ENCODE measurements around the gene DACT1. TPM values are rescaled to one million over a fixed set of nuclear protein-coding genes. Genes with fewer than 3 reads are reported as not detected.
A peak's percentile ranks its signal among the peaks of the same experiment; 100 is the strongest.

The DACT1 gene
- total RNA-seq, 1 donor, result 75.6 TPM

DNA sequence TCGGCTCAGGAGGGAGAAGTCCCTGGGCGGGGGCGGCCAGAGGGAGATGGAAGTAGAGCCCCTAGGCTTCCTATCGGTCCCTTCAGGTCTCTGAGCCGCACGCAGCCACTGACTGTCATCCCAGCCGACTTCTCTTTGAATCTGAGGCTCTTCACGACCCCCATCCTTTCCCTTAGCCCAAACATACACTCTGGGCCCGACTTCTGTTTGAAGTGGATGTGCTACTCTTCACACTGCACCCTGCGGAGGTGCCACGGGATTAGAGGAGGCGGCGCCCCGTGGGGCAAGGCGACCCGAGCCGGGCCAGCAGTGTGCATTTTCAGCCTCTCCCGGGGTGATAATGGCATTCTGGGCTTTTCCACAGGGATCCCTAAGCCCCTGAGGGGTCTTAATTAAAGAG, 6.0 kb upstream of the DACT1 start:
- TF ChIP-seq, protein P1, sequence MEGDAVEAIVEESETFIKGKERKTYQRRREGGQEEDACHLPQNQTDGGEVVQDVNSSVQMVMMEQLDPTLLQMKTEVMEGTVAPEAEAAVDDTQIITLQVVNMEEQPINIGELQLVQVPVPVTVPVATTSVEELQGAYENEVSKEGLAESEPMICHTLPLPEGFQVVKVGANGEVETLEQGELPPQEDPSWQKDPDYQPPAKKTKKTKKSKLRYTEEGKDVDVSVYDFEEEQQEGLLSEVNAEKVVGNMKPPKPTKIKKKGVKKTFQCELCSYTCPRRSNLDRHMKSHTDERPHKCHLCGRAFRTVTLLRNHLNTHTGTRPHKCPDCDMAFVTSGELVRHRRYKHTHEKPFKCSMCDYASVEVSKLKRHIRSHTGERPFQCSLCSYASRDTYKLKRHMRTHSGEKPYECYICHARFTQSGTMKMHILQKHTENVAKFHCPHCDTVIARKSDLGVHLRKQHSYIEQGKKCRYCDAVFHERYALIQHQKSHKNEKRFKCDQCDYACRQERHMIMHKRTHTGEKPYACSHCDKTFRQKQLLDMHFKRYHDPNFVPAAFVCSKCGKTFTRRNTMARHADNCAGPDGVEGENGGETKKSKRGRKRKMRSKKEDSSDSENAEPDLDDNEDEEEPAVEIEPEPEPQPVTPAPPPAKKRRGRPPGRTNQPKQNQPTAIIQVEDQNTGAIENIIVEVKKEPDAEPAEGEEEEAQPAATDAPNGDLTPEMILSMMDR (IDR thresholded peaks at IDR 0.05; ENCODE audit: extremely low read depth, low read depth, low read length), result no peak
- Histone ChIP-seq H4K20me1 (ENCODE audit: insufficient read depth, low read length) (no peaks in the 10 kb centered on the region), H3K27me3 (ENCODE audit: insufficient read depth, low read length) (peaks cover 3% of the 10 kb centered on the region), H3K4me3 (ENCODE audit: insufficient read depth, low read length) (no peak overlapping the region), H2AFZ (ENCODE audit: low read length) (no peak overlapping the region), H3K4me2 (ENCODE audit: insufficient read depth, low read length) (no peak overlapping the region), H3K79me2 (ENCODE audit: insufficient read depth, low read length) (no peaks in the 10 kb centered on the region), H3K36me3 (ENCODE audit: insufficient read depth, low read length) (no peaks in the 10 kb centered on the region), H3K4me1 (ENCODE audit: insufficient read depth, low read length) (peaks cover 8% of the 10 kb centered on the region), H3K27ac (ENCODE audit: low read depth, low read length) (no peak overlapping the region), H3K9me3 (ENCODE audit: low read depth, low read length) (no peaks in the 10 kb centered on the region)
- no peak for DNase-seq (ENCODE audit: insufficient read length, low spot score, missing footprints)

DNA sequence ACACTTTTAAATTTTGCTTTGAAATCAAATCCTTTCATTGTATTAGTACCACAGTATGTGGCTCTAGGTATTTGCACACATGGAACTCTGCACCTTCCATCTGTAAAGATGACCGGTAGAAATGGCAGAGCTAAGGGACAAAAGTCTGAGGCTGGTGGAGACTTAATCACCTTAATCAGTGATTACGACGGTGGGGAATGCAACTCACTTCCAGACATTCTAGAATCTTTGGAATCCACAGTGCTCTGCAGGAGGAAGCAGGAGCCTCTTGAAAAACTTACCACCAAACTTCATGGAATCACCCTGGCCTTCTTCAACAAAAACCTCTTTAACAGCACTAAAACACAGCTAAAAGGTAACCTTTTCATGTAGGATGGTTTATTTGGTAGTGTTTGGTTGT, 3.9 kb upstream of the DACT1 start:
- Histone ChIP-seq H3K4me2 (ENCODE audit: insufficient read depth, low read length) (no peak overlapping the region), H3K27me3 (ENCODE audit: insufficient read depth, low read length) (peaks cover 3% of the 10 kb centered on the region), H3K4me1 (ENCODE audit: insufficient read depth, low read length) (peaks cover 8% of the 10 kb centered on the region), H3K9me3 (ENCODE audit: low read depth, low read length) (no peaks in the 10 kb centered on the region), H3K27ac (ENCODE audit: low read depth, low read length) (no peak overlapping the region), H3K4me3 (ENCODE audit: insufficient read depth, low read length) (no peak overlapping the region), H4K20me1 (ENCODE audit: insufficient read depth, low read length) (no peaks in the 10 kb centered on the region), H3K36me3 (ENCODE audit: insufficient read depth, low read length) (no peaks in the 10 kb centered on the region), H3K79me2 (ENCODE audit: insufficient read depth, low read length) (peaks cover 4% of the 10 kb centered on the region), H2AFZ (ENCODE audit: low read length) (no peak overlapping the region)
- no peak for DNase-seq (ENCODE audit: insufficient read length, low spot score, missing footprints)
- TF ChIP-seq, protein P1 (IDR thresholded peaks at IDR 0.05; ENCODE audit: extremely low read depth, low read depth, low read length), result no peak

DNA sequence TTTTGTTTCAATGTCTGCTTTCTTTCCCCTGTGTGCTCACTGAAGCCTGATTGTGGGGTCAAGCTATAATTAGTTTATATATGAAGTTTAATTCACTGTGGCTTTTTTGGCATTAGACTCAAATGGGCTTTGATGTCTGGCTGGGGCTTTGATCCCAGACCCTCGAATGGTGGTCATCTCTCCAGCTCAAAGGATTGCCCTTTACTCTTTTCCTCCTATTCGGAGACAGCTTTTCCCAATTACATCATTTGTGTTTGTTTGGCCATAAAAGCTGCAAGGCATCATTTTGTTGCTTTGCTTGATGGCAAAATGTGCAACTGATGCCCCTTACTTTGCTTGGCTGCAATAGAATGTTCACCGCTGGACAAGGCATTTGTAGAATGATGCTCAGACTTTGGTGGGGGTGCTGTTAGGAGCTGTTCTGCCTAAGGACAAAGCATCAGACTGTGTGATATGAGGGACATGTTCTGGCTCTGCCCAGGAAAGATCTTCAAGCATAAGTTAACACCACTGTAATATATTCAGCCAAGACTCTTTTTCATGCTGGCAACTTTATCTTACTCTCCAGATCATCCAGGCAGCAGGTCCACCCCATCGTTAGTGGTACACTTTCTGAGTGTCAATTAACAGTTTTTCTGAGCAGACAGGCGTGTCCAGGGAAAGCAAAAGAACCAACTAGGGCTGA, 3.2 kb upstream of the DACT1 start:
- Histone ChIP-seq H3K27ac (ENCODE audit: low read depth, low read length) (no peak overlapping the region), H3K27me3 (ENCODE audit: insufficient read depth, low read length) (peaks cover 3% of the 10 kb centered on the region), H3K36me3 (ENCODE audit: insufficient read depth, low read length) (no peaks in the 10 kb centered on the region), H2AFZ (ENCODE audit: low read length) (no peak overlapping the region), H3K4me2 (ENCODE audit: insufficient read depth, low read length) (peak overlapping the region; percentile 23), H4K20me1 (ENCODE audit: insufficient read depth, low read length) (no peaks in the 10 kb centered on the region), H3K79me2 (ENCODE audit: insufficient read depth, low read length) (peaks cover 11% of the 10 kb centered on the region), H3K4me3 (ENCODE audit: insufficient read depth, low read length) (no peak overlapping the region), H3K9me3 (ENCODE audit: low read depth, low read length) (no peaks in the 10 kb centered on the region), H3K4me1 (ENCODE audit: insufficient read depth, low read length) (peaks cover 14% of the 10 kb centered on the region)
- DNase-seq (ENCODE audit: insufficient read length, low spot score, missing footprints), result no peak
- TF ChIP-seq, protein P1 (IDR thresholded peaks at IDR 0.05; ENCODE audit: extremely low read depth, low read depth, low read length), result no peak

DNA sequence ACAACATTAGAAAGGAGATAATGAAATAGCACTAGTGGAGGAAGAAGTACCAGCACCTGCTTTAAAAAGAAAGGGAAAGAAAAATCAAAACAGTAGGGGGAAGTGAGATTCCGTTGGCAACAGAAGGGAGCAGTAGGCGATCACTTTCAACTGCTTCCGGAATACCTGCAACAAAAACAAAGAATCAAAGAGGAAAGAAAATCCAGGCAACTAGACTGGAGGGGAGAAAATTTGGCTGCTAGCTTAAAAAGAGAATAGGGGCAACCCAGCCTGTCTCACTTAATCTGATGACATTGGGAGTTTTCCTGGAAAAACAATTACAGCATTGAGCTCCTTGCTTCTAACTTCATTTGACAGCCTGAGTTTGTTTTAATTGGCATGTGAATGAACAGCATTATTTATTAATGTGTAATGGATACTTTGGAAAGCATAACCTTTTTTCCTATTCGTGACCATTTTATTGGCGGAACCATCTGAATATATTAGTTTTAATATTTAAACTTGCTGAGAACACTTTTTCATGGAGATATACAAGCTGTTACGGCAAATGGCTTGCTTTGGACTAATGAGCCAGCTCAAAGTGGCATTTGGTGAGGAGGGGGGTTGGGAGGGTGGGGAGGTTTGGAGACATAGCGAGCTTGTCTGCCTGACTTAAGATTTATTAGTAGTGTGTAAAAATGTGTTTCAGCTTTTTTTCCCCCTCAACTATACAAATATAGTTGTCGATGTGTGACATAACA, 2.5 kb upstream of the DACT1 start:
- Histone ChIP-seq H3K9me3 (ENCODE audit: low read depth, low read length) (no peaks in the 10 kb centered on the region), H2AFZ (ENCODE audit: low read length) (no peak overlapping the region), H3K4me3 (ENCODE audit: insufficient read depth, low read length) (no peak overlapping the region), H3K27me3 (ENCODE audit: insufficient read depth, low read length) (peaks cover 3% of the 10 kb centered on the region), H3K79me2 (ENCODE audit: insufficient read depth, low read length) (peaks cover 13% of the 10 kb centered on the region), H3K36me3 (ENCODE audit: insufficient read depth, low read length) (no peaks in the 10 kb centered on the region), H3K4me1 (ENCODE audit: insufficient read depth, low read length) (peaks cover 20% of the 10 kb centered on the region), H3K27ac (ENCODE audit: low read depth, low read length) (no peak overlapping the region), H3K4me2 (ENCODE audit: insufficient read depth, low read length) (peak overlapping the region; percentile 23), H4K20me1 (ENCODE audit: insufficient read depth, low read length) (no peaks in the 10 kb centered on the region)
- DNase-seq (ENCODE audit: insufficient read length, low spot score, missing footprints), result no peak
- TF ChIP-seq, protein P1 (IDR thresholded peaks at IDR 0.05; ENCODE audit: extremely low read depth, low read depth, low read length), result no peak

All from osteoblast (primary cell).